Measurements from ENCODE around the gene FSIP1. TPM values are rescaled to one million over a fixed set of nuclear protein-coding genes. Genes with fewer than 3 reads are reported as not detected.
A peak's percentile ranks its signal among the peaks of the same experiment; 100 is the strongest.

FSIP1 gene
- total RNA-seq, 1 donor from 2014 or later, result 0.46 TPM

GRCh38 chr15:39792844-39793335, 10.2 kb upstream of the FSIP1 start:
- DNase-seq (ENCODE audit: low read depth, low spot score), result peak; percentile 22

GRCh38 chr15:39792025-39792843, 9.6 kb upstream of the FSIP1 start:
- DNase-seq (ENCODE audit: low read depth, low spot score), result no peak

- DNase-seq (ENCODE audit: low read depth, low spot score), result no peak
These were observed 7.1 kb upstream of the FSIP1 start for GRCh38 chr15:39789736-39790135.

GRCh38 chr15:39788800-39789565, 6.3 kb upstream of the FSIP1 start:
- no peak for DNase-seq (ENCODE audit: low read depth, low spot score)

- no peak for DNase-seq (ENCODE audit: low read depth, low spot score)
These were observed 5.5 kb upstream of the FSIP1 start for GRCh38 chr15:39788108-39788507.

GRCh38 chr15:39787479-39787878, 4.8 kb upstream of the FSIP1 start:
- no peak for DNase-seq (ENCODE audit: low read depth, low spot score)

- peak; percentile 17 for DNase-seq (ENCODE audit: low read depth, low spot score)
These were observed 3.9 kb upstream of the FSIP1 start for GRCh38 chr15:39786447-39787056.

- no peak for DNase-seq (ENCODE audit: low read depth, low spot score)
These were observed 3.2 kb upstream of the FSIP1 start for GRCh38 chr15:39785841-39786240.

- DNase-seq (ENCODE audit: low read depth, low spot score), result no peak
These were observed 2.5 kb upstream of the FSIP1 start for GRCh38 chr15:39785139-39785538.

- no peak for DNase-seq (ENCODE audit: low read depth, low spot score)
These were observed 2.0 kb upstream of the FSIP1 start for GRCh38 chr15:39784638-39785037.

GRCh38 chr15:39784125-39784524, 1.5 kb upstream of the FSIP1 start:
- DNase-seq (ENCODE audit: low read depth, low spot score), result no peak

- DNase-seq (ENCODE audit: low read depth, low spot score), result no peak
These were observed 691 bp upstream of the FSIP1 start for GRCh38 chr15:39783244-39783820.

GRCh38 chr15:39781967-39782302, 706 bp downstream of the FSIP1 start:
- no peak for DNase-seq (ENCODE audit: low read depth, low spot score)

GRCh38 chr15:39781147-39781966, 1.3 kb downstream of the FSIP1 start:
- no peak for DNase-seq (ENCODE audit: low read depth, low spot score)

GRCh38 chr15:39778021-39778420, 4.6 kb downstream of the FSIP1 start:
- DNase-seq (ENCODE audit: low read depth, low spot score), result no peak

GRCh38 chr15:39777496-39777895, 5.1 kb downstream of the FSIP1 start:
- no peak for DNase-seq (ENCODE audit: low read depth, low spot score)

GRCh38 chr15:39776068-39776467, 6.6 kb downstream of the FSIP1 start:
- DNase-seq (ENCODE audit: low read depth, low spot score), result no peak

- DNase-seq (ENCODE audit: low read depth, low spot score), result no peak
These were observed 7.9 kb downstream of the FSIP1 start for GRCh38 chr15:39774688-39775267.

- no peak for DNase-seq (ENCODE audit: low read depth, low spot score)
These were observed 11.6 kb downstream of the FSIP1 start for GRCh38 chr15:39770748-39771689.

Measured in pulmonary artery endothelial cell (primary cell).